OCI-LY7 (cell line): ENCODE data around the gene TIMP3.

ENCODE experiments used
- CTCF ChIP-seq: fragments of 200-600 bp; sonication (generic); conservative IDR thresholded peaks from 2 replicates; pipeline ENCODE4 v1.5.1; 2014; ENCODE audit warnings: mild to moderate bottlenecking, antibody characterized with exemption, low read length, moderate library complexity, mixed read lengths
- EZH2phosphoT487 ChIP-seq: fragments of 200-600 bp; sonication (generic); IDR thresholded peaks from 2 replicates; pipeline ENCODE4 v1.6.1; 2018; ENCODE audit warnings: low read depth, borderline replicate concordance, mild to moderate bottlenecking, mixed run types, antibody characterized with exemption, low read length, moderate library complexity, mixed read lengths

- TF ChIP-seq CTCF (no peak), EZH2phosphoT487 (no peak)
Observed at GRCh38 chr22:32781695-32782094, 19.8 kb upstream of the TIMP3 start.
